Measurements from ENCODE around the gene C2orf49.
A peak's percentile ranks its signal among the peaks of the same experiment; 100 is the strongest.

C2orf49 gene

GRCh38 chr2:105361102-105361889 lies 24.0 kb downstream of the C2orf49 start:
- TF ChIP-seq CTCF (IDR thresholded peaks at IDR 0.05; ENCODE audit: low read depth, low read length): no peak
- H3K4me3 ChIP-seq (ENCODE audit: low read depth, low read length): no peak overlapping the region

- no peak overlapping the region for H3K4me3 ChIP-seq (ENCODE audit: low read depth, low read length)
- TF ChIP-seq CTCF (IDR thresholded peaks at IDR 0.05; ENCODE audit: low read depth, low read length): no peak
Measured at GRCh38 chr2:105362862-105363591, 25.7 kb downstream of the C2orf49 start.

GRCh38 chr2:105364436-105365139 lies 27.2 kb downstream of the C2orf49 start:
- TF ChIP-seq CTCF (IDR thresholded peaks at IDR 0.05; ENCODE audit: low read depth, low read length): no peak
- no peak overlapping the region for H3K4me3 ChIP-seq (ENCODE audit: low read depth, low read length)

- no peak for TF ChIP-seq CTCF (IDR thresholded peaks at IDR 0.05; ENCODE audit: low read depth, low read length)
- no peak overlapping the region for H3K4me3 ChIP-seq (ENCODE audit: low read depth, low read length)
Measured at GRCh38 chr2:105365206-105365605, 27.9 kb downstream of the C2orf49 start.

GRCh38 chr2:105368759-105369408 lies 31.5 kb downstream of the C2orf49 start:
- no peak overlapping the region for H3K4me3 ChIP-seq (ENCODE audit: low read depth, low read length)
- no peak for TF ChIP-seq CTCF (IDR thresholded peaks at IDR 0.05; ENCODE audit: low read depth, low read length)

- peak; percentile 59 for TF ChIP-seq CTCF (IDR thresholded peaks at IDR 0.05; ENCODE audit: low read depth, low read length)
- H3K4me3 ChIP-seq (ENCODE audit: low read depth, low read length): no peak overlapping the region
Measured at GRCh38 chr2:105369777-105370690, 32.7 kb downstream of the C2orf49 start.

Measured in WI38 (cell line).